Measurements from ENCODE around the gene DIAPH3. TPM values are rescaled to one million over a fixed set of nuclear protein-coding genes. Genes with fewer than 3 reads are reported as not detected.
A peak's percentile ranks its signal among the peaks of the same experiment; 100 is the strongest.

DIAPH3 gene
- total RNA-seq, 1 donor from 2014 or later, result 4.5 TPM

DNA sequence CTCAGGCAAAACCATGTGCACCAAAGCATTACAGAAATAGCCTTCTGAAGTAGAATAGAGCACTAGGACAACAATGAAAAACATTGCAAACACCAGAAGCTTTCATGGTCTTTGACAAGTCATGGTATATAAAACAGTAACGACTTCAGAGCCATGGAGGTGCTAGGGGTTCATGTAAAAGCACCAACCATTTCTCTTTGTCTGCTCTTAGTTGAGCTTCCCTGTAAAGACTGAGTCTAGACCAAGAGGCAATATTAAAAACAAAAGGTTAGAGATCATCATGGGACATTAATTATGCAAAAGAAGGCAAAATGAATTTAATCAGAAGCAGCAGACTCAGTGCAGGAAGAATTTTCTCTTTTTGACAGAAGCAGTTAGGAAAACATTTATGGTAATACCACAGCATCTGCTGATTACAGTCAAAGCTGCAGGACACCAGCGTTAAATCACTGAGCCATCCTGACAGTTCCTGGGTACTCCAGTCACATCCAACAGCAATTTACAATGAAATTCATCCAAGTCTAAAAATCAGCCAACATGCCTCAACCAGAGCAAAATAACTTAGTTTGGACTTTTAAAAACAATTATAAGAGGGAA is 476.8 kb downstream of the DIAPH3 start:
- TF ChIP-seq, protein P1, sequence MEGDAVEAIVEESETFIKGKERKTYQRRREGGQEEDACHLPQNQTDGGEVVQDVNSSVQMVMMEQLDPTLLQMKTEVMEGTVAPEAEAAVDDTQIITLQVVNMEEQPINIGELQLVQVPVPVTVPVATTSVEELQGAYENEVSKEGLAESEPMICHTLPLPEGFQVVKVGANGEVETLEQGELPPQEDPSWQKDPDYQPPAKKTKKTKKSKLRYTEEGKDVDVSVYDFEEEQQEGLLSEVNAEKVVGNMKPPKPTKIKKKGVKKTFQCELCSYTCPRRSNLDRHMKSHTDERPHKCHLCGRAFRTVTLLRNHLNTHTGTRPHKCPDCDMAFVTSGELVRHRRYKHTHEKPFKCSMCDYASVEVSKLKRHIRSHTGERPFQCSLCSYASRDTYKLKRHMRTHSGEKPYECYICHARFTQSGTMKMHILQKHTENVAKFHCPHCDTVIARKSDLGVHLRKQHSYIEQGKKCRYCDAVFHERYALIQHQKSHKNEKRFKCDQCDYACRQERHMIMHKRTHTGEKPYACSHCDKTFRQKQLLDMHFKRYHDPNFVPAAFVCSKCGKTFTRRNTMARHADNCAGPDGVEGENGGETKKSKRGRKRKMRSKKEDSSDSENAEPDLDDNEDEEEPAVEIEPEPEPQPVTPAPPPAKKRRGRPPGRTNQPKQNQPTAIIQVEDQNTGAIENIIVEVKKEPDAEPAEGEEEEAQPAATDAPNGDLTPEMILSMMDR (IDR thresholded peaks at IDR 0.05; ENCODE audit: unreplicated experiment), result no peak
- H3K4me3 Mint-ChIP-seq (ENCODE audit: unreplicated experiment), result no peak overlapping the region
- no peaks in the 10 kb centered on the region for H3K27me3 Mint-ChIP-seq (ENCODE audit: unreplicated experiment)
- H3K27ac Mint-ChIP-seq (ENCODE audit: unreplicated experiment), result no peak overlapping the region
- no peaks in the 10 kb centered on the region for H3K36me3 Mint-ChIP-seq (ENCODE audit: low read depth, unreplicated experiment)
- no peaks in the 10 kb centered on the region for H3K9me3 Mint-ChIP-seq (ENCODE audit: unreplicated experiment)
- no peak for DNase-seq (ENCODE audit: low spot score)
- H3K4me1 Mint-ChIP-seq (ENCODE audit: unreplicated experiment), result peaks cover 3% of the 10 kb centered on the region

- Mint-ChIP-seq H3K27me3 (ENCODE audit: unreplicated experiment) (no peaks in the 10 kb centered on the region), H3K36me3 (ENCODE audit: low read depth, unreplicated experiment) (no peaks in the 10 kb centered on the region), H3K9me3 (ENCODE audit: unreplicated experiment) (no peaks in the 10 kb centered on the region), H3K4me1 (ENCODE audit: unreplicated experiment) (peaks cover 3% of the 10 kb centered on the region), H3K27ac (ENCODE audit: unreplicated experiment) (no peak overlapping the region), H3K4me3 (ENCODE audit: unreplicated experiment) (no peak overlapping the region)
- no peak for DNase-seq (ENCODE audit: low spot score)
- TF ChIP-seq, protein P1 (IDR thresholded peaks at IDR 0.05; ENCODE audit: unreplicated experiment), result no peak
Measured at GRCh38 chr13:59684105-59684504, 479.6 kb downstream of the DIAPH3 start.

DNA sequence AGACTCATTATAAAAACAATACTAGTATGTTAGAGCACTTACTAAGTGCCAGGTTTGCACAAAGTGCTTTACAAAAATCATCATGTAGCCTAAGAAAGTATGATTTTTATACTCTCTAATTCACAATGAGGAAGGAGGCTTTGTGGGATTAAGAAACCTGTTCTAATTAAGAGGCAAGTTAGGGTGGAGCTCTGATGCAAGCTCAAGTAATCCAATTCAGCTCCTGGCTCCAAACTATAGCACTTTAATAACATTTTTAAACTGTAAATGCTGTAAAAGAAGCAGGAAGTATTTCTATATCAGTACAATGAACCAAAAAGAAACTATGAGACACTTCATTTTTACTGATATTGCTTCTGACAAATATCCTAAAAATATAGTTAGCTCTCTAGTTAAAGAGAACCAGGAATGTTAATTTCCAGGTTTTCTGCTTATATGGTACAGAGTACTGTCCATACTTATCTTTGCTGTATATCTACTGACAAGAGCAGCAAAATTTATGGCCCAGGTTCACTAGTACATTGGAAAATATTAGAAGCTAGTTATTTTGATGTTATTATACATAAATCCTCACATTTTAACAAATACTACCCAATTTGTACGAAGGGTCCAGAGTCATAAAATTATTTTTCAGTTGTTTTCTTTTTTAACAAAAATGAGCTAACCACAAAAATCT is 482.0 kb downstream of the DIAPH3 start:
- TF ChIP-seq, protein P1 (IDR thresholded peaks at IDR 0.05; ENCODE audit: unreplicated experiment), result no peak
- no peak overlapping the region for H3K4me3 Mint-ChIP-seq (ENCODE audit: unreplicated experiment)
- H3K36me3 Mint-ChIP-seq (ENCODE audit: low read depth, unreplicated experiment), result no peaks in the 10 kb centered on the region
- no peaks in the 10 kb centered on the region for H3K27me3 Mint-ChIP-seq (ENCODE audit: unreplicated experiment)
- H3K4me1 Mint-ChIP-seq (ENCODE audit: unreplicated experiment), result peaks cover 12% of the 10 kb centered on the region
- no peaks in the 10 kb centered on the region for H3K9me3 Mint-ChIP-seq (ENCODE audit: unreplicated experiment)
- DNase-seq (ENCODE audit: low spot score), result no peak
- H3K27ac Mint-ChIP-seq (ENCODE audit: unreplicated experiment), result no peak overlapping the region

DNA sequence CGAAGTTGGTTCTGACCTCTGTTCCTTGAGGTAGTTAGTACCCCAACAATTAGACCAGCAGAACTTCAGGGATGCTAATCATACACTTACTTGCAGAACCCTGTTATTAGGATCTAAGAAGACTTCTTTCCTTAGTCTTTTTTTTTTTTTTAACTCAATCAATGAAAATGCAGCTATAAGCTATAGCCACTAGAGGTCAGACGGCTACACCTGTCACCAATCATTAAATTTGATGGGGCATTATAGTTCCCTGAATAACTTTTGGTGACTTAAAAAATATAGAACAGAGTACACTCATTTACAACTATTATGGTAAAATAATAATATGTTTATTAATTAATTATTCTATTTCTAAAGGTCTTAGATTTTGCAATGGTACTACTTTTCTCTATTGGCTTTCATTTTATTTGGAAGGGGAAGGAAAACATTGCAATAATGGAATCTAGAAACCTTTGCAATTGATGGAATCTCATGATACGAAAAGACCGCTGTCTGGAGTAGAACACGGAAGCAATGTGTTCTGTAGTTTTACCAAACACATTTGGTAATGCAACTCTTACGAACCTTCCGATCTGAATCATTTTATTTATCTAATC is 483.2 kb downstream of the DIAPH3 start:
- TF ChIP-seq, protein P1 (IDR thresholded peaks at IDR 0.05; ENCODE audit: unreplicated experiment), result peak; percentile 80
- DNase-seq (ENCODE audit: low spot score), result no peak
- peaks cover 12% of the 10 kb centered on the region for H3K4me1 Mint-ChIP-seq (ENCODE audit: unreplicated experiment)
- H3K4me3 Mint-ChIP-seq (ENCODE audit: unreplicated experiment), result no peak overlapping the region
- no peaks in the 10 kb centered on the region for H3K36me3 Mint-ChIP-seq (ENCODE audit: low read depth, unreplicated experiment)
- no peaks in the 10 kb centered on the region for H3K9me3 Mint-ChIP-seq (ENCODE audit: unreplicated experiment)
- H3K27me3 Mint-ChIP-seq (ENCODE audit: unreplicated experiment), result no peaks in the 10 kb centered on the region
- H3K27ac Mint-ChIP-seq (ENCODE audit: unreplicated experiment), result no peak overlapping the region

GRCh38 chr13:59679254-59679653 is 484.5 kb downstream of the DIAPH3 start:
- Mint-ChIP-seq H3K4me1 (ENCODE audit: unreplicated experiment) (peaks cover 16% of the 10 kb centered on the region), H3K36me3 (ENCODE audit: low read depth, unreplicated experiment) (no peaks in the 10 kb centered on the region), H3K27ac (ENCODE audit: unreplicated experiment) (peak overlapping the region; percentile 90), H3K4me3 (ENCODE audit: unreplicated experiment) (no peak overlapping the region), H3K27me3 (ENCODE audit: unreplicated experiment) (no peaks in the 10 kb centered on the region), H3K9me3 (ENCODE audit: unreplicated experiment) (no peaks in the 10 kb centered on the region)
- DNase-seq (ENCODE audit: low spot score), result peak; percentile 21
- TF ChIP-seq, protein P1 (IDR thresholded peaks at IDR 0.05; ENCODE audit: unreplicated experiment), result no peak

Measured in endothelial cell (in vitro differentiated cells).